Spleen (tissue), 11 donors: ENCODE measurements around the gene COA1. TPM values are rescaled to one million over a fixed set of nuclear protein-coding genes. Genes with fewer than 3 reads are reported as not detected.
A peak's percentile ranks its signal among the peaks of the same experiment; 100 is the strongest.

Experiments
- DNase-seq: peaks from one replicate; pipeline ENCODE4 v3.0.0-alpha.2; 2020
- H3K27ac ChIP-seq, 8 donors: fragments of 200-600 bp; sonication (generic) in 7 of 8; 1 replicate in 4 of 8; 2 replicates in 4 of 8; pipeline versions ENCODE4 v1.5.0 to v1.8.0; 2016 to 2021; ENCODE audit warnings: inconsistent platforms in 4 of 8, mild to moderate bottlenecking in 4 of 8, moderate library complexity in 1 of 8
- H3K27me3 ChIP-seq, 7 donors: fragments of 200-600 bp; sonication (generic) in 6 of 7; replicated peaks in 1 of 7; 1 replicate in 4 of 7; 2 replicates in 3 of 7; pipeline versions ENCODE4 v1.5.0 to v1.8.0; 2016 to 2021; ENCODE audit warnings: inconsistent platforms in 3 of 7, mild to moderate bottlenecking in 1 of 7
- H3K36me3 ChIP-seq, 6 donors: fragments of 200-600 bp; sonication (generic) in 5 of 6; 1 replicate in 4 of 6; 2 replicates in 2 of 6; pipeline versions ENCODE4 v1.5.0 to v1.8.0; 2016 to 2021; ENCODE audit warnings: inconsistent platforms in 2 of 6
- H3K4me1 ChIP-seq, 6 donors: fragments of 200-600 bp; sonication (generic) in 5 of 6; 1 replicate in 3 of 6; 2 replicates in 3 of 6; pipeline versions ENCODE4 v1.5.0 to v1.8.0; 2016 to 2021; ENCODE audit warnings: inconsistent platforms in 3 of 6
- H3K4me3 ChIP-seq, 8 donors: fragments of 200-600 bp; sonication (generic) in 7 of 8; 1 replicate in 4 of 8; 2 replicates in 4 of 8; pipeline versions ENCODE4 v1.5.0 to v1.8.0; 2016 to 2021; ENCODE audit warnings: inconsistent platforms in 4 of 8, mild to moderate bottlenecking in 4 of 8, moderate library complexity in 2 of 8
- H3K9me3 ChIP-seq, 8 donors: fragments of 200-600 bp; sonication (generic) in 7 of 8; 1 replicate in 4 of 8; 2 replicates in 4 of 8; pipeline versions ENCODE4 v1.5.0 to v1.8.0; 2016 to 2021; ENCODE audit warnings: inconsistent platforms in 4 of 8
- CTCF ChIP-seq, 11 experiments: fragments of 200-600 bp in 7 of 11; fragments of 450-650 bp in 4 of 11; sonication (generic) in 4 of 11; IDR thresholded peaks in 8 of 11; conservative IDR thresholded peaks in 3 of 11; 1 replicate in 7 of 11; 2 replicates in 4 of 11; pipeline versions ENCODE4 v1.4.0 to v1.8.0; 2016 to 2021; ENCODE audit warnings: antibody characterized with exemption in 11 of 11, inconsistent platforms in 4 of 11, mild to moderate bottlenecking in 1 of 11
- POLR2A ChIP-seq, 3 donors: fragments of 450-650 bp; IDR thresholded peaks; one replicate each; pipeline ENCODE4 v1.5.1; 2017; ENCODE audit warnings: antibody characterized with exemption in 3 of 3, mild to moderate bottlenecking in 1 of 3
- POLR2AphosphoS5 ChIP-seq, 3 donors: sonication (generic); formaldehyde crosslinking; IDR thresholded peaks; one replicate each; pipeline ENCODE4 v1.5.1; 2017; ENCODE audit warnings: antibody characterized with exemption in 3 of 3
- WGBS, 5 donors: extraction: QIAGEN DNeasy Blood & Tissue Kit in 3 of 5; methylation state at CpG; one replicate each; pipeline versions ENCODE4 v1.1.5 to v1.1.7; 2013 to 2018; 5-methylcytosine and 5-hydroxymethylcytosine counted together
- intact Hi-C: fragments of 100-400 bp; cut with DNase I; formaldehyde crosslinking; loops from one replicate; pipeline ENCODE4 v1.15.0; 2023; ENCODE audit warnings: low total_unique reads
- polyA plus RNA-seq, 3 donors: library from polyadenylated mRNA; stranded (reverse); fragments of 200-250 nt; gene quantifications; one replicate each; pipeline ENCODE4 v1.2.1, GENCODE V29; 2013
- total RNA-seq, 7 donors: library from RNA; depleted of rRNA in 3 of 7; stranded (reverse); fragments of >200 nt in 3 of 7; fragmentation: NEBNext Ultra II Directional in 4 of 7; extraction: Animal tissue kit (Norgen Biotek cat#: 25700) in 4 of 7; gene quantifications; one replicate each; pipeline versions ENCODE4 v1.1.0 to v1.2.1, GENCODE V29; 2016 to 2021
- donor health status: healthy with polysubstance abuse.
- donor health status: DM: no; HTN: no; CAD: no; lungs with moderate emphysema.
- donor health status: DM: no; HTN: no; CAD: no.
- donor health status: Bipolar disorder and iron deficiency.
- donor health status: healthy.
- donor health status: DM: no; HTN: no; CAD: no.
- donor health status: DM: yes; HTN: yes; CAD: no.

COA1 gene
- total and polyA plus RNA-seq, 10 donors = 48.3 to 102 (median 67.2) TPM

- DNase-seq = no peak
These were observed 27.2 kb upstream of the COA1 start for GRCh38 chr7:43756368-43757072.

DNA sequence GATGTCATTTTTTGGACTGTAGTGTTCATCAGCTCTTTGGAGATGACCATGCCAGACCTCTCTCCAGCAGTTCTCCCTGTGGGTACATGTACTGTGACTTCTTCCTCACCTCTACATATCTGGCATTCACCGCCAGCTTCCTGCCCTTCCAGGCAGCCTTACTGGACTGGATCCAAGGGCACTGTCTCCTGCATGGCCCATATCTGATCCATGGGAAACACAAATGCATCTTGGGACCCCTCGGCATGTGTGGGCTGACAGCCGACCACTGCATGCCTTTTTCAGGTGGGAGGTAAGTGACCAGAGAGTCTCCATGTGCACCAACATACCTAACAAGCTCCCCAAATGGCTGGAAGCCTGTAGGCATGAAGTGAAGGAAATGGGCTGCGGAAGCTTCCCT lies 25.3 kb upstream of the COA1 start:
- no peaks in the 10 kb centered on the region for H3K36me3 ChIP-seq
- peaks cover 4 to 65% (median 16%) of the 10 kb centered on the region in 6 donors for H3K4me1 ChIP-seq
- intact Hi-C loops = no loop called here
- TF ChIP-seq POLR2A (IDR thresholded peaks at IDR 0.05) (no peak), CTCF (IDR thresholded peaks at IDR 0.05 in 8 of 11, conservative IDR thresholded peaks at IDR 0.05 in 3 of 11) (no peak), POLR2AphosphoS5 (IDR thresholded peaks at IDR 0.05) (no peak)
- no peak for DNase-seq
- H3K9me3 ChIP-seq = no peaks in the 10 kb centered on the region
- 69 to 81% (median 77%) methylated on average over 4 of the region's 4 CpGs for WGBS, 5 donors
- H3K4me3 ChIP-seq = no peak overlapping the region
- H3K27ac ChIP-seq = no peak overlapping the region
- H3K27me3 ChIP-seq = no peaks in the 10 kb centered on the region

More at GRCh38 chr7:43756368-43757072, 27.2 kb upstream of the COA1 start:
- no peaks in the 10 kb centered on the region for H3K36me3 ChIP-seq
- peak overlapping the region in 4 of 8 donors; percentile 2 to 91 (median 52) for H3K27ac ChIP-seq
- intact Hi-C loops = no loop called here
- H3K9me3 ChIP-seq = no peaks in the 10 kb centered on the region
- peaks cover 4 to 69% (median 17%) of the 10 kb centered on the region in 6 donors for H3K4me1 ChIP-seq
- TF ChIP-seq CTCF (IDR thresholded peaks at IDR 0.05 in 8 of 11, conservative IDR thresholded peaks at IDR 0.05 in 3 of 11) = no peak
- no peak for TF ChIP-seq POLR2A (IDR thresholded peaks at IDR 0.05)
- no peak for TF ChIP-seq POLR2AphosphoS5 (IDR thresholded peaks at IDR 0.05)
- H3K27me3 ChIP-seq = no peaks in the 10 kb centered on the region
- H3K4me3 ChIP-seq = no peak overlapping the region
- 63 to 89% (median 70%) methylated on average over 1 of the region's 1 CpG for WGBS, 5 donors

DNA sequence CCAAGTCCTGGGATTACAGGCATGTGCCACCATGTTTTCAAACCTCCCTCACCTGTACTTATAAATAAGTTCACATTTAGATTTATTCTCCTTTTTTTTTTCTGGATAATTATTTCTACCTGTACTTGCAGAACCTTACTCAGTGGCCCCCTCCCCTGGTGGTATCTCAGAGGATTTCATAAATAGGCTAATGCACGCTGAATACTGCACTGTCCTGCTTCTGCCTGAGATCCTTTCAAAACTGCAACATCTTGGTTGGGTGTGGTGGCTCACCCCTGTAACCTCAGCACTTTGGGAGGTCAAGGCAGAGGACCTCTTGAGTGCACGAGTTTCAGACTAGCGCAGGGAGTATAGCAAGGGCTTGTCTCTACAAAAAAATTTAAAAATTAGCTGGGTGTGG lies 24.5 kb upstream of the COA1 start:
- Histone ChIP-seq H3K9me3 (no peaks in the 10 kb centered on the region), H3K27me3 (no peaks in the 10 kb centered on the region), H3K4me1 (peaks cover 0 to 58% (median 11%) of the 10 kb centered on the region in 6 donors), H3K36me3 (no peaks in the 10 kb centered on the region), H3K27ac (no peak overlapping the region), H3K4me3 (no peak overlapping the region)
- TF ChIP-seq POLR2AphosphoS5 (IDR thresholded peaks at IDR 0.05) = no peak
- TF ChIP-seq POLR2A (IDR thresholded peaks at IDR 0.05) = no peak
- TF ChIP-seq CTCF (IDR thresholded peaks at IDR 0.05 in 8 of 11, conservative IDR thresholded peaks at IDR 0.05 in 3 of 11) = no peak
- no peak for DNase-seq
- intact Hi-C loops = no loop called here
- 73 to 85% (median 78%) methylated on average over 3 of the region's 3 CpGs for WGBS, 5 donors

DNA sequence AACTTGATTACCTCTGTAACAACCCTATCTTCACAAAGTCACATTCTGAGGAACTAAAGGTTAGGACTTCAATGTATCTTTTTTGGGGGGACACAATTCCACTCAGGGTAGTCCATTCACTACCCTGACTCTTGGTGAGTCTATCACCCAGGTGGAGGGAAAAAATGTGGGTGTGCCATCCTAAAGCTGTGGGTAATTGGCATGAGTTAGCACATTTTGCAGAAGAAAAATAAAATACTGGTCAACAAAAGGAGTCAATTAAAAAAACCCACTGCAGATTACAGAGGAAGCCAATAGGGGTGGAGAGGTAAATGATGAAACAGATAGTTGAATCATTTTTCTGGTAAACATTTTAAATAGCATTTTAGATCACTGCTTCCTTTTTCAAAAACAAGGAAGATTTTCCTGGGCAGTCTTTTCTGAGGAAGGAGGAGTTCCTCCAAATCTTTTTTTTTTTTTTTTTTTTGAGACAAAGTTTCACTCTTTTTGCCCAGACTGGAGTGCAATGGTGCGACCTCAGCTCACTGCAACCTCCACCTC lies 24.0 kb upstream of the COA1 start:
- no peaks in the 10 kb centered on the region for H3K36me3 ChIP-seq
- no peak for DNase-seq
- no peaks in the 10 kb centered on the region for H3K9me3 ChIP-seq
- H3K4me3 ChIP-seq = no peak overlapping the region
- WGBS, 5 donors = 71 to 94% (median 81%) methylated on average over 1 of the region's 1 CpG
- no peaks in the 10 kb centered on the region for H3K27me3 ChIP-seq
- TF ChIP-seq POLR2AphosphoS5 (IDR thresholded peaks at IDR 0.05) (no peak), POLR2A (IDR thresholded peaks at IDR 0.05) (no peak), CTCF (IDR thresholded peaks at IDR 0.05 in 8 of 11, conservative IDR thresholded peaks at IDR 0.05 in 3 of 11) (no peak)
- H3K4me1 ChIP-seq = peaks cover 0 to 57% (median 11%) of the 10 kb centered on the region in 6 donors
- no peak overlapping the region for H3K27ac ChIP-seq
- intact Hi-C loops = no loop called here
